Activated naive CD8-positive, alpha-beta T cell treated with anti-CD3 and anti-CD28 coated beads for 36 hours (primary cell): ENCODE measurements around the gene KRTAP10-6. TPM values are rescaled to one million over a fixed set of nuclear protein-coding genes. Genes with fewer than 3 reads are reported as not detected.
"Not testable (repeated sequence)": the region's sequence is repeated elsewhere in the genome, so short reads cannot be mapped to it uniquely, and the experiment has no call there.

Source experiments
- DNase-seq: peaks from one replicate; pipeline ENCODE4 v3.0.0; 2021
- H3K27ac Mint-ChIP-seq: one replicate; pipeline ENCODE4 v1.8.0; 2022; ENCODE audit warnings: mild to moderate bottlenecking, moderate library complexity, mixed read lengths
- H3K27me3 Mint-ChIP-seq: one replicate; pipeline ENCODE4 v1.8.0; 2022; ENCODE audit warnings: mild to moderate bottlenecking, mixed read lengths
- H3K36me3 Mint-ChIP-seq: one replicate; pipeline ENCODE4 v1.8.0; 2021; ENCODE audit warnings: mild to moderate bottlenecking, mixed read lengths
- H3K4me1 Mint-ChIP-seq: one replicate; pipeline ENCODE4 v1.8.0; 2021; ENCODE audit warnings: mixed read lengths
- H3K4me3 Mint-ChIP-seq: one replicate; pipeline ENCODE4 v1.8.0; 2022; ENCODE audit warnings: mild to moderate bottlenecking, moderate library complexity, mixed read lengths
- H3K9me3 Mint-ChIP-seq: one replicate; pipeline ENCODE4 v1.8.0; 2022; ENCODE audit warnings: mixed read lengths
- total RNA-seq, 2 experiments: library from RNA; stranded (reverse); gene quantifications; one replicate each; pipeline ENCODE4 v1.2.3, GENCODE V29; 2021

KRTAP10-6 gene
- total RNA-seq, 2 experiments from 2014 or later, result not detected

GRCh38 chr21:44579833-44580144 lies 12.5 kb downstream of the KRTAP10-6 start:
- peaks cover 8% of the 10 kb centered on the region for H3K36me3 Mint-ChIP-seq
- peaks cover 11% of the 10 kb centered on the region for H3K4me1 Mint-ChIP-seq
- H3K27ac Mint-ChIP-seq, result no peak overlapping the region
- peaks cover 29% of the 10 kb centered on the region for H3K9me3 Mint-ChIP-seq
- peak overlapping the region; percentile 25 for H3K4me3 Mint-ChIP-seq
- no peak for DNase-seq
- no peaks in the 10 kb centered on the region for H3K27me3 Mint-ChIP-seq

- Mint-ChIP-seq H3K4me1 (peaks cover 11% of the 10 kb centered on the region), H3K4me3 (no peak overlapping the region), H3K36me3 (peaks cover 8% of the 10 kb centered on the region), H3K27me3 (no peaks in the 10 kb centered on the region), H3K27ac (no peak overlapping the region), H3K9me3 (peaks cover 29% of the 10 kb centered on the region)
- no peak for DNase-seq
Observed at GRCh38 chr21:44579056-44579832, 13.1 kb downstream of the KRTAP10-6 start.

GRCh38 chr21:44578371-44579055 lies 13.8 kb downstream of the KRTAP10-6 start:
- H3K27ac Mint-ChIP-seq, result no peak overlapping the region
- no peak for DNase-seq
- H3K27me3 Mint-ChIP-seq, result no peaks in the 10 kb centered on the region
- peaks cover 8% of the 10 kb centered on the region for H3K4me1 Mint-ChIP-seq
- H3K4me3 Mint-ChIP-seq, result no peak overlapping the region
- peaks cover 8% of the 10 kb centered on the region for H3K36me3 Mint-ChIP-seq
- H3K9me3 Mint-ChIP-seq, result peaks cover 29% of the 10 kb centered on the region

- Mint-ChIP-seq H3K4me3 (no peak overlapping the region), H3K4me1 (peaks cover 2% of the 10 kb centered on the region), H3K27ac (no peak overlapping the region), H3K36me3 (peaks cover 2% of the 10 kb centered on the region), H3K27me3 (no peaks in the 10 kb centered on the region), H3K9me3 (peaks cover 23% of the 10 kb centered on the region)
- DNase-seq, result no peak
Observed at GRCh38 chr21:44576025-44576420, 16.3 kb downstream of the KRTAP10-6 start.

- no peak for DNase-seq
- peaks cover 1% of the 10 kb centered on the region for H3K36me3 Mint-ChIP-seq
- H3K4me1 Mint-ChIP-seq, result peaks cover 2% of the 10 kb centered on the region
- peaks cover 22% of the 10 kb centered on the region for H3K9me3 Mint-ChIP-seq
- no peaks in the 10 kb centered on the region for H3K27me3 Mint-ChIP-seq
- no peak overlapping the region for H3K4me3 Mint-ChIP-seq
- H3K27ac Mint-ChIP-seq, result no peak overlapping the region
Observed at GRCh38 chr21:44575307-44576024, 16.8 kb downstream of the KRTAP10-6 start.

- Mint-ChIP-seq H3K4me1 (no peaks in the 10 kb centered on the region), H3K27ac (no peak overlapping the region), H3K4me3 (no peak overlapping the region), H3K9me3 (peaks cover 19% of the 10 kb centered on the region), H3K36me3 (peaks cover 1% of the 10 kb centered on the region), H3K27me3 (no peaks in the 10 kb centered on the region)
- no peak for DNase-seq
Observed at GRCh38 chr21:44574457-44575306, 17.6 kb downstream of the KRTAP10-6 start.

- not testable (repeated sequence) for H3K36me3 Mint-ChIP-seq, H3K4me3 Mint-ChIP-seq, DNase-seq, H3K4me1 Mint-ChIP-seq, H3K27ac Mint-ChIP-seq, H3K27me3 Mint-ChIP-seq
- H3K9me3 Mint-ChIP-seq, result peaks cover 17% of the 10 kb centered on the region
Observed at GRCh38 chr21:44573630-44574456, 18.5 kb downstream of the KRTAP10-6 start, which contains the start of gene KRTAP10-4. KRTAP10-4 (plus strand) TSS chr21:44573729; CDS start chr21:44573759, 30 bp downstream.

GRCh38 chr21:44572959-44573583 lies 19.2 kb downstream of the KRTAP10-6 start:
- Mint-ChIP-seq H3K4me3 (no peak overlapping the region), H3K4me1 (no peaks in the 10 kb centered on the region), H3K27me3 (no peaks in the 10 kb centered on the region), H3K9me3 (peaks cover 13% of the 10 kb centered on the region), H3K27ac (no peak overlapping the region), H3K36me3 (peaks cover 1% of the 10 kb centered on the region)
- no peak for DNase-seq

- Mint-ChIP-seq H3K9me3 (peaks cover 4% of the 10 kb centered on the region), H3K27me3 (no peaks in the 10 kb centered on the region), H3K27ac (no peak overlapping the region), H3K36me3 (no peaks in the 10 kb centered on the region), H3K4me3 (no peak overlapping the region), H3K4me1 (no peaks in the 10 kb centered on the region)
- DNase-seq, result no peak
Observed at GRCh38 chr21:44571844-44572782, 20.2 kb downstream of the KRTAP10-6 start.

- H3K36me3 Mint-ChIP-seq, result no peaks in the 10 kb centered on the region
- H3K4me3 Mint-ChIP-seq, result no peak overlapping the region
- no peak for DNase-seq
- no peaks in the 10 kb centered on the region for H3K4me1 Mint-ChIP-seq
- no peaks in the 10 kb centered on the region for H3K27me3 Mint-ChIP-seq
- no peak overlapping the region for H3K27ac Mint-ChIP-seq
- H3K9me3 Mint-ChIP-seq, result peaks cover under 1% of the 10 kb centered on the region
Observed at GRCh38 chr21:44571296-44571695, 21.0 kb downstream of the KRTAP10-6 start.

GRCh38 chr21:44569861-44570517 lies 22.3 kb downstream of the KRTAP10-6 start:
- no peak for DNase-seq
- H3K27ac Mint-ChIP-seq, result no peak overlapping the region
- peaks cover 1% of the 10 kb centered on the region for H3K9me3 Mint-ChIP-seq
- H3K4me3 Mint-ChIP-seq, result no peak overlapping the region
- no peaks in the 10 kb centered on the region for H3K27me3 Mint-ChIP-seq
- H3K36me3 Mint-ChIP-seq, result no peaks in the 10 kb centered on the region
- peaks cover 6% of the 10 kb centered on the region for H3K4me1 Mint-ChIP-seq

- DNase-seq, result no peak
- Mint-ChIP-seq H3K36me3 (no peaks in the 10 kb centered on the region), H3K27me3 (no peaks in the 10 kb centered on the region), H3K9me3 (peaks cover 1% of the 10 kb centered on the region), H3K27ac (no peak overlapping the region), H3K4me1 (peaks cover 9% of the 10 kb centered on the region), H3K4me3 (no peak overlapping the region)
Observed at GRCh38 chr21:44568667-44569556, 23.4 kb downstream of the KRTAP10-6 start.
